B cell (primary cell): ENCODE measurements around the gene DPP9. TPM values are rescaled to one million over a fixed set of nuclear protein-coding genes. Genes with fewer than 3 reads are reported as not detected.

Source experiments
- ATAC-seq: fragments of 200-7000 bp; cut with Tn5 transposase; one replicate; pipeline ENCODE4 v1.10.0; 2021; ENCODE audit warnings: low read depth, mild to moderate bottlenecking, moderate number of reproducible peaks, moderate library complexity
- CTCF ChIA-PET: fragments of 350-600 bp; sonication (Branson Sonifier 250); formaldehyde crosslinking; loops from one replicate; lab custom pipeline; 2021; ENCODE audit warnings: antibody characterized with exemption, inconsistent platforms; lab: Charles Lee
- POLR2A ChIA-PET: fragments of 350-600 bp; sonication (Branson Sonifier 250); formaldehyde crosslinking; loops from one replicate; lab custom pipeline; 2021; ENCODE audit warnings: antibody characterized with exemption; lab: Charles Lee
- DNase-seq: peaks from one replicate; pipeline ENCODE4 v3.0.0; 2013
- H2AFZ ChIP-seq: 2 replicates; pipeline ENCODE4 v1.6.1; 2012; ENCODE audit warnings: mild to moderate bottlenecking, low read depth, low read length; ENCODE audit not compliant: insufficient read depth, poor library complexity, severe bottlenecking
- H3K27ac ChIP-seq, 2 donors: 1 replicate in 1 of 2; 2 replicates in 1 of 2; pipeline ENCODE4 v1.5.1; 2012 to 2013; ENCODE audit warnings: low read length in 2 of 2, mild to moderate bottlenecking in 2 of 2, moderate library complexity in 1 of 2
- H3K27me3 ChIP-seq, 4 experiments: fragments of 200-600 bp in 1 of 4; sonication (generic) in 1 of 4; replicated peaks in 1 of 4; 1 replicate in 2 of 4; 2 replicates in 2 of 4; pipeline versions ENCODE4 v1.6.1 to v1.7.0; 2013 to 2016; ENCODE audit warnings: low read length in 3 of 4, mild to moderate bottlenecking in 2 of 4, mixed read lengths in 1 of 4, moderate library complexity in 1 of 4; ENCODE audit not compliant: insufficient read depth in 4 of 4, control insufficient read depth in 3 of 4; ENCODE audit errors: control extremely low read depth in 1 of 4
- H3K36me3 ChIP-seq, 2 experiments: replicated peaks in 1 of 2; 1 replicate in 1 of 2; 2 replicates in 1 of 2; pipeline versions ENCODE4 v1.6.1 to v1.7.1; 2013; ENCODE audit warnings: low read length in 1 of 2; ENCODE audit not compliant: insufficient read depth in 2 of 2, control insufficient read depth in 1 of 2; ENCODE audit errors: control extremely low read depth in 1 of 2, extremely low read depth in 1 of 2
- H3K4me1 ChIP-seq, 2 donors: fragments of 200-600 bp in 1 of 2; sonication (generic) in 1 of 2; 1 replicate in 1 of 2; 2 replicates in 1 of 2; pipeline versions ENCODE4 v1.5.1 to v1.6.1; 2013 to 2017; ENCODE audit warnings: low read length in 2 of 2; ENCODE audit not compliant: control insufficient read depth in 2 of 2, insufficient read depth in 2 of 2
- H3K4me2 ChIP-seq: replicated peaks from 2 replicates; pipeline ENCODE3; 2012; ENCODE audit warnings: mild to moderate bottlenecking, low read depth, low read length; ENCODE audit not compliant: poor library complexity, severe bottlenecking
- H3K4me3 ChIP-seq, 5 experiments: fragments of 200-600 bp in 1 of 5; sonication (generic) in 1 of 5; 1 replicate in 3 of 5; 2 replicates in 2 of 5; pipeline versions ENCODE4 v1.5.1 to v1.7.0; 2011 to 2016; ENCODE audit warnings: low read length in 4 of 5, mild to moderate bottlenecking in 4 of 5, low read depth in 2 of 5, control low read depth in 1 of 5, moderate library complexity in 1 of 5; ENCODE audit not compliant: insufficient read depth in 1 of 5; ENCODE audit errors: control extremely low read depth in 1 of 5, extremely low read depth in 1 of 5
- H3K79me2 ChIP-seq: fragments of 200-600 bp; sonication (generic); one replicate; pipeline ENCODE4 v1.6.0; 2016; ENCODE audit warnings: low read length; ENCODE audit not compliant: control insufficient read depth, insufficient read depth
- H3K9ac ChIP-seq: fragments of 200-600 bp; sonication (generic); 2 replicates; pipeline ENCODE4 v1.6.1; 2017; ENCODE audit warnings: mild to moderate bottlenecking, low read length, moderate library complexity
- H3K9me3 ChIP-seq, 3 donors: one replicate each; pipeline versions ENCODE4 v1.6.1 to v1.7.1; 2013; ENCODE audit warnings: low read length in 2 of 3; ENCODE audit not compliant: control insufficient read depth in 2 of 3, insufficient read depth in 1 of 3; ENCODE audit errors: control extremely low read depth in 1 of 3
- H4K20me1 ChIP-seq: 2 replicates; pipeline ENCODE4 v1.6.0; 2012; ENCODE audit warnings: mild to moderate bottlenecking, low read length; ENCODE audit not compliant: insufficient read depth, control insufficient read depth, poor library complexity, severe bottlenecking
- H3K27ac Mint-ChIP-seq: one replicate; pipeline ENCODE4 v1.8.0; 2021; ENCODE audit warnings: mixed read lengths
- H3K27me3 Mint-ChIP-seq: one replicate; pipeline ENCODE4 v1.8.0; 2021; ENCODE audit warnings: mixed read lengths
- H3K4me1 Mint-ChIP-seq: one replicate; pipeline ENCODE4 v1.8.0; 2021; ENCODE audit warnings: mixed read lengths
- H3K4me3 Mint-ChIP-seq: one replicate; pipeline ENCODE4 v1.8.0; 2021; ENCODE audit warnings: mixed read lengths
- H3K9me3 Mint-ChIP-seq: one replicate; pipeline ENCODE4 v1.8.0; 2022; ENCODE audit warnings: mixed read lengths; ENCODE audit not compliant: insufficient read depth
- EZH2 ChIP-seq: IDR thresholded peaks from 2 replicates; pipeline ENCODE4 v1.6.1; 2012; ENCODE audit warnings: borderline replicate concordance, low read depth, mild to moderate bottlenecking, moderate library complexity, low read length; ENCODE audit not compliant: insufficient read depth, poor library complexity, severe bottlenecking
- WGBS: methylation state at CpG from one replicate; pipeline ENCODE4 v1.1.5; 2013; ENCODE audit warnings: missing lambda C conversion rate; ENCODE audit not compliant: insufficient coverage; 5-methylcytosine and 5-hydroxymethylcytosine counted together
- intact Hi-C: fragments of 100-400 bp; cut with micrococcal nuclease; formaldehyde crosslinking; loops from one replicate; pipeline ENCODE4 v1.10.0; 2022
- polyA plus RNA-seq: library from polyadenylated mRNA; depleted of rRNA; stranded (reverse); fragments of >200 nt; gene quantifications from 2 replicates; pipeline ENCODE4 v1.2.3, GENCODE V29; 2012
- total RNA-seq, 2 donors: library from RNA; stranded (reverse); fragments of 120-200 nt in 1 of 2; gene quantifications; 1 replicate in 1 of 2; 2 replicates in 1 of 2; pipeline versions ENCODE4 v1.2.3 to v1.2.4, GENCODE V29; 2013 to 2022
- TF ChIP-seq, protein P1 (sequence below): fragments of 200-600 bp; IDR thresholded peaks from one replicate; pipeline ENCODE4 v1.8.0; 2022; ENCODE audit warnings: antibody characterized with exemption, mild to moderate bottlenecking

DPP9 gene
- total and polyA plus RNA-seq, 2 donors (not counting 1 experiment from before 2014, with no cell fraction given), result 47.3 to 109 TPM

DNA sequence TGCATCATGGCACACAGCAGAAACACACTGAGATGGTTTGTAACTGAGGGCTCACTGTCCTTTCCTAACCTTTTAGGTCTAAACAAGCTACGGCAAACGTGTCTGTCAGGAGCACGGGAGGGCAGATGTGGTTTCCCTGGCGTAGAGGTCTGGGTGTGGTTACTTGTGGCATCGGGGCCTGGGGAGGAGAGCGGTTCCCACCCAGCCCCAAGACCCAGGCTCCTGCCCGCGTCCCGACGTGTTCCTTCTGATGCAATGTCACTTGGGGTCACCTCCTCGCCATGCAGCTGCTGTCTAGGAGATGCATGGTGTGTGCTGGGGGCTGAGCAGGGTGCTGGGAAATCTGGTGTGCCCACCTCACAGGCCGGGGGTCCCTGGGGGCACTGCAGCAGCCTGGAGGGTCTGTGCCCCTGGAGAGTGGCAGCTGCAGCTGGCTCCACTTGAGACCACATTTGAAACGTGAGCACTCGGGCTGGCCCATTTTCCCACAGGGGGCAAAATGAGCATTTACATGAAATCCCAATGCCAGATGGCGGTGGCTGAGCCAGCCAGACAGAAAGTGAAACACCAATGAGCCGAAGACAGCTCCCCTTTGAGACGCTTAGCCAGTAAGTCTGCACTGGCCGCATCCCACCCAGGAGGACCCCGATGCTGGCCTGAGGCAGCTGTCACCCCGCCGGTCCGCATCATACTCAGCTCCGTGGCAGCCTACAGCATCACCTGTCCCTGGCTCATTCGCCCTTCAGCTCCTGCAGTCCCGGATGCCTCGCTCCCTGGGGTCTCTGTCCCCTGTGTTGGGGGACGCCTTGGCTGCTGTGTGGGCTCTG lies 31.2 kb downstream of the DPP9 start:
- Histone ChIP-seq H3K79me2 (no peaks in the 10 kb centered on the region), H3K4me2 (no peak overlapping the region), H4K20me1 (no peaks in the 10 kb centered on the region), H3K27me3 (no peaks in the 10 kb centered on the region), H3K9ac (no peak overlapping the region), H2AFZ (no peak overlapping the region), H3K4me1 (no peaks in the 10 kb centered on the region), H3K9me3 (no peaks in the 10 kb centered on the region), H3K36me3 (peaks cover 0 to 86% of the 10 kb centered on the region in 2 experiments), H3K27ac (no peak overlapping the region), H3K4me3 (no peak overlapping the region)
- ATAC-seq, result no peak
- Mint-ChIP-seq H3K4me3 (no peak overlapping the region), H3K27me3 (no peaks in the 10 kb centered on the region), H3K9me3 (no peaks in the 10 kb centered on the region), H3K27ac (no peak overlapping the region), H3K4me1 (no peaks in the 10 kb centered on the region)
- intact Hi-C loops, result no loop called here
- no peak for TF ChIP-seq EZH2
- TF ChIP-seq, protein P1, sequence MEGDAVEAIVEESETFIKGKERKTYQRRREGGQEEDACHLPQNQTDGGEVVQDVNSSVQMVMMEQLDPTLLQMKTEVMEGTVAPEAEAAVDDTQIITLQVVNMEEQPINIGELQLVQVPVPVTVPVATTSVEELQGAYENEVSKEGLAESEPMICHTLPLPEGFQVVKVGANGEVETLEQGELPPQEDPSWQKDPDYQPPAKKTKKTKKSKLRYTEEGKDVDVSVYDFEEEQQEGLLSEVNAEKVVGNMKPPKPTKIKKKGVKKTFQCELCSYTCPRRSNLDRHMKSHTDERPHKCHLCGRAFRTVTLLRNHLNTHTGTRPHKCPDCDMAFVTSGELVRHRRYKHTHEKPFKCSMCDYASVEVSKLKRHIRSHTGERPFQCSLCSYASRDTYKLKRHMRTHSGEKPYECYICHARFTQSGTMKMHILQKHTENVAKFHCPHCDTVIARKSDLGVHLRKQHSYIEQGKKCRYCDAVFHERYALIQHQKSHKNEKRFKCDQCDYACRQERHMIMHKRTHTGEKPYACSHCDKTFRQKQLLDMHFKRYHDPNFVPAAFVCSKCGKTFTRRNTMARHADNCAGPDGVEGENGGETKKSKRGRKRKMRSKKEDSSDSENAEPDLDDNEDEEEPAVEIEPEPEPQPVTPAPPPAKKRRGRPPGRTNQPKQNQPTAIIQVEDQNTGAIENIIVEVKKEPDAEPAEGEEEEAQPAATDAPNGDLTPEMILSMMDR, result no peak
- ChIA-PET POLR2A (no interaction called here), CTCF (interaction anchor here (0.6 kb wide), 1 partner anchor 24 kb away, joined by 5 read pairs; no protein-coding TSS in a partner anchor)
- WGBS, result 92% methylated on average over 22 of the region's 27 CpGs
- DNase-seq, result no peak

DNA sequence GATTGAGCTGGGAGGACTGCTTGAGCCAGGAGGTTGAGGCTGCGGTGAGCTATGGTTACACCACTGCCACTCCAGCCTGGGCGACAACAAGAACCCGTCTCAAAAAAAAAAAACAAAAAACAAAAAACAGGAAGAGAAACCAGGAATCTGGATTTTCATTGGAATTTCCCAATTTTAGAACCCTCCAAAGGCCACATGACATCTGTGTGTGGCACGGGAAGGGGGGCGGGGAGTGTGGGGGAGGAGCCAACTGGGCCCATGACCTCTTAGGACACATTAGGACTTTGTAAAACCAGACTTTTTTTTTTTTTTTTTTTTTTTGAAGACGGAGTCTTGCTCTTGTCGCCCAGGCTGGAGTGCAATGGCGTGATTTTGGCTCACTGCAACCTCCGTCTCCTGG lies 32.3 kb downstream of the DPP9 start:
- Mint-ChIP-seq H3K27me3 (no peaks in the 10 kb centered on the region), H3K27ac (no peak overlapping the region), H3K9me3 (no peaks in the 10 kb centered on the region), H3K4me1 (no peaks in the 10 kb centered on the region), H3K4me3 (no peak overlapping the region)
- H2AFZ ChIP-seq, result no peak overlapping the region
- H3K27me3 ChIP-seq, result no peaks in the 10 kb centered on the region
- no peak overlapping the region for H3K27ac ChIP-seq
- ChIA-PET CTCF (interaction anchor here (0.9 kb wide), 1 partner anchor 310 kb away, joined by 3 read pairs; no protein-coding TSS in a partner anchor), POLR2A (no interaction called here)
- no peaks in the 10 kb centered on the region for H3K4me1 ChIP-seq
- peaks cover 0 to 87% of the 10 kb centered on the region in 2 experiments for H3K36me3 ChIP-seq
- no peak overlapping the region for H3K4me3 ChIP-seq
- no peak overlapping the region for H3K4me2 ChIP-seq
- no peak for TF ChIP-seq EZH2
- TF ChIP-seq, protein P1, result no peak
- H3K9ac ChIP-seq, result no peak overlapping the region
- H3K79me2 ChIP-seq, result no peaks in the 10 kb centered on the region
- ATAC-seq (no peak), DNase-seq (no peak)
- no peaks in the 10 kb centered on the region for H3K9me3 ChIP-seq
- WGBS, result 100% methylated on average over 2 of the region's 9 CpGs
- intact Hi-C loops, result no loop called here
- H4K20me1 ChIP-seq, result no peaks in the 10 kb centered on the region
